Mesothelial cell of epicardium (in vitro differentiated cells): ENCODE measurements around the gene CPSF4L. TPM values are rescaled to one million over a fixed set of nuclear protein-coding genes. Genes with fewer than 3 reads are reported as not detected.

Experiments
- DNase-seq, 2 experiments: peaks; one replicate each; pipeline ENCODE4 v3.0.0; 2021; ENCODE audit warnings: low spot score in 2 of 2; ENCODE audit not compliant: unreplicated experiment in 2 of 2
- H3K27ac Mint-ChIP-seq: 2 replicates; pipeline ENCODE4 v1.8.0; 2021; ENCODE audit warnings: mixed read lengths
- H3K27me3 Mint-ChIP-seq: 2 replicates; pipeline ENCODE4 v1.8.0; 2021; ENCODE audit warnings: low read depth, mixed read lengths
- H3K36me3 Mint-ChIP-seq: 2 replicates; pipeline ENCODE4 v1.8.0; 2021; ENCODE audit warnings: mixed read lengths
- H3K4me1 Mint-ChIP-seq: 2 replicates; pipeline ENCODE4 v1.8.0; 2021; ENCODE audit warnings: mixed read lengths
- H3K4me3 Mint-ChIP-seq: 2 replicates; pipeline ENCODE4 v1.8.0; 2021; ENCODE audit warnings: mild to moderate bottlenecking, moderate library complexity, mixed read lengths
- H3K9me3 Mint-ChIP-seq: 2 replicates; pipeline ENCODE4 v1.8.0; 2021; ENCODE audit warnings: mixed read lengths
- total RNA-seq: library from RNA; stranded (reverse); gene quantifications from 3 replicates; pipeline ENCODE4 v1.2.1, GENCODE V29; 2021
- TF ChIP-seq, protein P1 (sequence below): fragments of 200-600 bp; sonication (generic); IDR thresholded peaks from one replicate; pipeline ENCODE4 v1.5.0; 2021; ENCODE audit warnings: antibody characterized with exemption; ENCODE audit not compliant: unreplicated experiment

CPSF4L gene
- total RNA-seq, 1 donor from 2014 or later, result 0.40 TPM

DNA sequence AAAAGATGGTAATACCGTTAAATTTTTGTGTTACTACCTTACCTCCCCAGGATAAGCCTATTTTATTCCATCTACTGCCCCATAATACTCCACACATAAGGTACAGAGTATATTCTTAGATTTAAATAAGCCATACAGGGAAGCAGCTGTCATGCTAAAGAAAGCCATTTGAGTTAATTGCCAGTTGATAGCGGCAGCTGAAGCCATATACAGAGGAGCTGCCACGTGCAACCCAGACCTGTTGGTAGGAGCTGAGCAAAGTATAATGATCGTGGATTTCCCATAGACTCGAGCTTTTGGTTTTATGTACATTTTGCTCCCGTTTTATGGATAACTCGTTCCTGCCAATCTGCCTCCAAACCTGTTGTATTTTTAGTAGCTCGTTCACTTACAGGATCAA, 12.0 kb downstream of the CPSF4L start:
- H3K9me3 Mint-ChIP-seq, result no peaks in the 10 kb centered on the region
- no peaks in the 10 kb centered on the region for H3K27me3 Mint-ChIP-seq
- peaks cover 5% of the 10 kb centered on the region for H3K36me3 Mint-ChIP-seq
- no peak overlapping the region for H3K4me3 Mint-ChIP-seq
- H3K4me1 Mint-ChIP-seq, result no peaks in the 10 kb centered on the region
- H3K27ac Mint-ChIP-seq, result no peak overlapping the region
- TF ChIP-seq, protein P1, sequence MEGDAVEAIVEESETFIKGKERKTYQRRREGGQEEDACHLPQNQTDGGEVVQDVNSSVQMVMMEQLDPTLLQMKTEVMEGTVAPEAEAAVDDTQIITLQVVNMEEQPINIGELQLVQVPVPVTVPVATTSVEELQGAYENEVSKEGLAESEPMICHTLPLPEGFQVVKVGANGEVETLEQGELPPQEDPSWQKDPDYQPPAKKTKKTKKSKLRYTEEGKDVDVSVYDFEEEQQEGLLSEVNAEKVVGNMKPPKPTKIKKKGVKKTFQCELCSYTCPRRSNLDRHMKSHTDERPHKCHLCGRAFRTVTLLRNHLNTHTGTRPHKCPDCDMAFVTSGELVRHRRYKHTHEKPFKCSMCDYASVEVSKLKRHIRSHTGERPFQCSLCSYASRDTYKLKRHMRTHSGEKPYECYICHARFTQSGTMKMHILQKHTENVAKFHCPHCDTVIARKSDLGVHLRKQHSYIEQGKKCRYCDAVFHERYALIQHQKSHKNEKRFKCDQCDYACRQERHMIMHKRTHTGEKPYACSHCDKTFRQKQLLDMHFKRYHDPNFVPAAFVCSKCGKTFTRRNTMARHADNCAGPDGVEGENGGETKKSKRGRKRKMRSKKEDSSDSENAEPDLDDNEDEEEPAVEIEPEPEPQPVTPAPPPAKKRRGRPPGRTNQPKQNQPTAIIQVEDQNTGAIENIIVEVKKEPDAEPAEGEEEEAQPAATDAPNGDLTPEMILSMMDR, result no peak
- no peak for DNase-seq

DNA sequence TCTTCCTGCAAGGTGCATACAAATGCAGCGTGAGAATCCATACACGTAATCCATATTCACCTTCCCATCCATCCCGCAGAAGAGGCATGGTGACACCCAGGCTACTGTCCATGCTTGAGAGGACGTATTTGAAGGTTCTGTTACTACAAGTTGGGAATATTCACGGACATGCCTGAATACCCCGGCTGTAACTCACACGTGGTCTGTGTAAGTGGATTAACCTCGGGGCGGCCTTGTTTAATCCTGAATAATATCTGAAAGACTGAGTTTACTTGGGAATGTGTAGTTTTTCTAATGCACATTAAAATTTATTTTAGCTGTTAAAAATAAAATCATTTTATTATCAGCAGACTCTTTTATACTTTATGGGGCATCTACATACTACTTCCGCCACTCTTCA, 13.1 kb downstream of the CPSF4L start:
- Mint-ChIP-seq H3K36me3 (peaks cover 11% of the 10 kb centered on the region), H3K27ac (no peak overlapping the region), H3K27me3 (no peaks in the 10 kb centered on the region), H3K9me3 (no peaks in the 10 kb centered on the region), H3K4me3 (no peak overlapping the region), H3K4me1 (no peaks in the 10 kb centered on the region)
- TF ChIP-seq, protein P1, result no peak
- DNase-seq, result no peak

DNA sequence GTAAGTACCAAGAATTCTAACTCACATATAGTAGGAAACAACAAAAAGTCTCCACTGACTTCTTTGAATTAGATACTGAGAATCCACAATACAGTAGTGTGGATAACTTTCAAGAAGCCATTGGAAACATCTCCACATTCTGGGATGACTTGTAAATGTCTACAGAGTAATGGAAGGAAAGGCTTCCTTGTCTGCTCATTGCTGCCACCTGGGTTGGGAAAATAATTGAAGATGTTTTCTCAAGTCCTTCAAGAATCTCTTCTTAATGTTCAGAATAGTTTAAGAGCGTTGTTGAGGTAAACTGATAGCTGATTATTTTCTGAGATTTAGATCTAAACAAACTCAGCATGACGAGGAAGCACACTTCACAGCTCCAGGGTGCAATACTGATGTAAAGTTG, 14.0 kb downstream of the CPSF4L start:
- no peak for DNase-seq
- TF ChIP-seq, protein P1, result no peak
- Mint-ChIP-seq H3K4me3 (no peak overlapping the region), H3K9me3 (no peaks in the 10 kb centered on the region), H3K27me3 (no peaks in the 10 kb centered on the region), H3K27ac (no peak overlapping the region), H3K36me3 (peaks cover 13% of the 10 kb centered on the region), H3K4me1 (no peaks in the 10 kb centered on the region)

DNA sequence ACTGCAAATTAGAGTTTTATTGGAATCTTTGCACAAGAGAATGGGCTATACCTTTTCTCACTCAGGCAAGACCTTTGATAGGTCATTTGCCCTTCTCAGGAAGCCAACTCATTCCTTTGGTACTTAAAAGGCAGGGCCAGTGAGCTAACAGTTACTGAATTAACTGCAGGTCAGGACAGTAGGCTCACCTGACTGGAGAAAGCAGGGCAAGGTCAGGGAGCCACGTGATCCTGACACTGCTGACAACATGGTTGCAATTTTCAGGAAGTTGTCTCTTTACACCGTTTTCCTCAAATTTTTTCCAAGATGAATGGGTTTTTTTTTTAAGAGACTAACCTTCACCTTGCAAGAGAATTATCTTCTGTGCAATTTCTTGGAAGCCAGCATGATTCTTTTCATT, 21.1 kb downstream of the CPSF4L start:
- DNase-seq, result no peak
- H3K4me1 Mint-ChIP-seq, result peaks cover 10% of the 10 kb centered on the region
- TF ChIP-seq, protein P1, result no peak
- H3K36me3 Mint-ChIP-seq, result peaks cover 31% of the 10 kb centered on the region
- no peaks in the 10 kb centered on the region for H3K27me3 Mint-ChIP-seq
- H3K4me3 Mint-ChIP-seq, result no peak overlapping the region
- no peak overlapping the region for H3K27ac Mint-ChIP-seq
- no peaks in the 10 kb centered on the region for H3K9me3 Mint-ChIP-seq

DNA sequence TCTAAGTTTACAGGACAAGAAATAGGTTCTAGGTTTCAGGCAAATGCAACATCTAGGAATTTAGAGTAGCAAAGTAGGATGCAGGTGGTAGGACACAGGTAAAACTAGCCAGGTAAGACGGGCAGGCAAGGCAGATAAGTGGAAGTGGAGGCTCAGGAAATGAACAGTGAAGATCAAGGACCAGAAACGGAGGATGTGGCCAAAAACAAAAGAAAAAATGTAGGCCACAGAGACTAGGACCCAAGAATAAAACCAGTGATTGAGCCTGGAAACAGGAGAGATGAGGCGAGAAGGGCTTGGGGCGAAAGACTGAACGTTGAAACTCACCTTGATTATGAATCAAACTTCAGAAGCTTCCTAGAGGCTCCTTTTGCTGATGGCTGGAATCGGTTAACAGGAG, 24.0 kb downstream of the CPSF4L start:
- peaks cover 22% of the 10 kb centered on the region for H3K4me1 Mint-ChIP-seq
- DNase-seq, result no peak

More for the DNA sequence above, 24.0 kb downstream of the CPSF4L start:
- Mint-ChIP-seq H3K27ac (peak overlapping the region; percentile 13), H3K9me3 (no peaks in the 10 kb centered on the region), H3K4me3 (no peak overlapping the region), H3K36me3 (peaks cover 23% of the 10 kb centered on the region), H3K27me3 (no peaks in the 10 kb centered on the region)
- TF ChIP-seq, protein P1, result no peak
